GM18498 (cell line): ENCODE results near the gene GALNT17.

Experiments
- ATAC-seq: cut with Tn5 transposase; IDR thresholded peaks from one replicate; pipeline ENCODE4 v1.9.1; 2021; ENCODE audit warnings: mild to moderate bottlenecking, moderate library complexity; ENCODE audit not compliant: unreplicated experiment

GALNT17 gene

DNA sequence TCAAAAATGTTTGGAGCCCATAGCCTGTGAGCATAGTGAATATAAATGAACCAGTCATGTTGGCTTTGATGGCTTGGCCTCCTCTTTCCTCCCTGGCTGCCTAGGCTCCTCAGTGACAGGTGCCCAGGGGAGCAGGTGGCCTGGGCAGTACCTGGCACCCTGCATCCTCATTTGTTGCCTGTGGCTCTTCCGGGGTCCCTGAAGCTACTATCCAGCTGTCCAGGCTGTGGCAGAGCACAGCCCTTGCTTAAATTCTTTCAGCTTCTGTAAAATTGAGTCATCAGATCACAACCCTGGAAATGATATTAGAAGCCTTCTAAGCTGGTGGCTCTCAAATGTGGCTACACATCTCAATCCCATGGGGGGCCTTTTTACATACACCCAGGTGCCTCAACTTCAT, 525.4 kb downstream of the GALNT17 start:
- ATAC-seq: no peak

DNA sequence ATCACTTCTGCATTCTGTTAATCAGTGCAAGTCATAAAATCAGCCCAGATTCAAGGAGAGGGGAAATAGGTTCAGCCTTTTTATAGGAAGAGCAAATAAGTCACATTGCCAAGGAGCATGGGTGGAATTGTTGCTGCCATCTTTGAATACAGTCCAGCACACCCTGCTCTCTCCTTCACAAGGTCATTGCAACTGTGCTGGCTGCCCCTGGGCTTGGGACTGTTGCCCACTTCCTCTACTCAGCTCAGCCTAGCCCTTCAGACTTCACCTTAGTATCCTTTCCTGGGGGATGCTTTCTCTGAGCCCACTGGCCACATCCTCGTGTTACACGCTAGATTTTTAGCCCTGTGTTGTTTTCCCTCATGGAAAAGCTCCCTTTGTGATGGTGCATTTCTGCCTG, 527.7 kb downstream of the GALNT17 start:
- no peak for ATAC-seq

- ATAC-seq: no peak
Observed at GRCh38 chr7:71661671-71662224, 529.8 kb downstream of the GALNT17 start.

DNA sequence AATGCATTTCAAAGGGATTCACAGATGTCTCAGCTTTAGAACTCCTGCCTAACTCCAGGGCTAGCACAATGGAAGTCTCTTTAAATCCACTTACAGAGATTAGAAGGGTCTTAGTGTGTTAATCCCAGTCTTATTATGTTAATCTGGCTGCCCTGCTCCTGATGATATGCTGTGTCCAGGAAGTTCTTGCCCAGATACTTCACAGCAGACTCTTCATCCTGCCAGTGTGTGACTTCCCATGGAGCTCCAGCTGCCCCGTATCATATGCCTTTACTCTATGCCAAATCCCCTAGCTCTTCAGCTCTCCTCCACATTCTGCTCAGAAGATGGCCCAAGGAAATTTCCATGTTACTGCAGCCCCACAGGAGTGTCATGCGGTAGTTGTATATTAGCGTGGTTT, 533.8 kb downstream of the GALNT17 start:
- no peak for ATAC-seq

- no peak for ATAC-seq
Observed at GRCh38 chr7:71668572-71668971, 536.6 kb downstream of the GALNT17 start.

GRCh38 chr7:71679480-71679879, 547.5 kb downstream of the GALNT17 start:
- no peak for ATAC-seq

DNA sequence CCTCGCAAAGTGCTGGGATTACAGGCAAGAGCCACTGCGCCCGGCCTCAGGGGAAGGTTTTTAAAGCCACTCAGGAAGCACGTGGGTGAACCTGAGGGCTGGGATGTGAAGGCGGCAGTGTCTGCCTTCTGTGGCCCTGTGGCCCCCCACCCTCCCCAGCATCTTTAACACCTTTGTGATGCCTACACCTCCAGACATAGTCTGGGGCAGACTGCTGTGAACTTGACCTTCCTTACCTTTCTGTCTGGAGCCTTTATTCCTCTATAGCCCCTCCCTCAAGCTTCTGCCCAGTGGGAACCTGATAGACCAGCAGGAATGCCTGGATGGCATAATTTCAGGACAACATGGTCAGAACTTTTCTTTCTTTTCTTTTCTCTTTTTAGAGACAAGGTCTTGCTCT, 550.2 kb downstream of the GALNT17 start:
- ATAC-seq: no peak

- no peak for ATAC-seq
Observed at GRCh38 chr7:71682841-71683781, 551.2 kb downstream of the GALNT17 start.

GRCh38 chr7:71687286-71687685, 555.3 kb downstream of the GALNT17 start:
- no peak for ATAC-seq

GRCh38 chr7:71687831-71688599, 556.1 kb downstream of the GALNT17 start:
- ATAC-seq: no peak

- ATAC-seq: no peak
Observed at GRCh38 chr7:71691538-71691937, 559.6 kb downstream of the GALNT17 start.

GRCh38 chr7:71694665-71695064, 562.7 kb downstream of the GALNT17 start:
- ATAC-seq: no peak

GRCh38 chr7:71695186-71695585, 563.2 kb downstream of the GALNT17 start:
- no peak for ATAC-seq

DNA sequence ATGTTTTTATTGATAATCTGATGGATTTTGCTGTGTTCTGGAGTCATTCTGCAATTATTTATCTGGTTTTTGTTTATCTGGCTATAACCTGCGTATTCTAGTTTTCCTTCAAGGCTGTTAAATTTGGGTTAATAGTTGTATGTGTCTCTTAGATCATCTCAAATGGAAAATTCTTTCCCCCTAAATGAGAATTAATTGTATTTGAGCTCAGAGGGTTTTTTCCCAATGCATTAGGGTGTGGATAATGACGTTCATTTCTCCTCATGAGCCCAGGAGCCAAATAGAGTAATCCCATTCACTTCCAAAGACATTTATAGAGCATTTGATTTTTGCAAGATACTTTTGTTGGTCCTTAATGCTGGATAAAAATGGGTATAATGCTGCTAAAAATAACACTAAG, 564.6 kb downstream of the GALNT17 start:
- ATAC-seq: no peak

DNA sequence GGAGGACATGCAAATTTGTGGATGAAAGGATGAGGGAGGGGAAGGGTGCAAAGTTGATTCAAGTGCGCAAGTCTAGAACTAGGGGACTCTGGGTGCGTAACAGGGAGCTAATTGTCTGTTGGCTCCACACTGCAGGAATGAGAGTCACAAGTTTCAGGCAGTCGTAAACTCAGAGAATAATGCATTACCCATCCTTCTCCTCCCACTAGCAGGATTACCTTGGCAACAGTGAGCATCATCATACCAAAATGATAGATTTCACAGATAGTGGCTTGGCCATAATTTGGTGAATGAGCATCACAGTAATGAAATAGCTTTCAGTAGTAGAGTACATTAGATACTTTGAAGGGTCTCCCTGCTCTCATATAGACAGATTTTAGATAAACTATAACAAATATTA, 565.5 kb downstream of the GALNT17 start:
- no peak for ATAC-seq

- no peak for ATAC-seq
Observed at GRCh38 chr7:71705217-71705616, 573.3 kb downstream of the GALNT17 start.

DNA sequence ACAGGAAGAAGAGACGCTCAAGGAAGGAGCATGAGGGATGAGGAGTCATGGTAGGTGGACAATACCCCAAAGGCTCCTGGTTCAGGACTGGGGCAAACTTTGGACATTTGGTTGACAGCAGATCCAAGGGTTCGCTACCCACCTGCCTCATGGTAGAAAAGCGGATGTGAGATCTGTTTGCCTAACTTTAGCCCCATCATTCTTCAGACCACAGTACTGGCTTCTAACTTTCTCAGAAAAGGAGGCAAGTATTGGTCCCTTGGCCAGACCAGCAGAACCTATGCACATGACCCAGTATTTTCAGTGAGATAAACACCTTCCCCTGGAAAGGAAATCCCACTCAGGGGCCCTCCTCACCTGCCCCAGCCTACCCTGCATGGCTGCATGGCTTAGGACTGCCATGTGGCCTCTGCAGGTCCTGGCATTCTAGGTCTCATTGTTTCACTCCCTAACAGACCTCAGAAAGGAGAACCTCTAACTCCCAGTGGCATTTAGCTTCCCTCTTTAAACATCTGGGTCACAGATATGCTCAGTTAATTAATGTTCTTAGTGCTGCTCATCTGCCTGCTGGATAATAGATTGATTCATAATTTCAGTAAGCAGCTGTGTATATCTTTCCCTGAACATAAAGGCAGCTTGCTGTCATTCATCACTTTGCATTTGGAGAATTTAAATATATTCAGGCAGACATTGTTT, 574.1 kb downstream of the GALNT17 start:
- no peak for ATAC-seq

- no peak for ATAC-seq
Observed at GRCh38 chr7:71706597-71706975, 574.6 kb downstream of the GALNT17 start.

DNA sequence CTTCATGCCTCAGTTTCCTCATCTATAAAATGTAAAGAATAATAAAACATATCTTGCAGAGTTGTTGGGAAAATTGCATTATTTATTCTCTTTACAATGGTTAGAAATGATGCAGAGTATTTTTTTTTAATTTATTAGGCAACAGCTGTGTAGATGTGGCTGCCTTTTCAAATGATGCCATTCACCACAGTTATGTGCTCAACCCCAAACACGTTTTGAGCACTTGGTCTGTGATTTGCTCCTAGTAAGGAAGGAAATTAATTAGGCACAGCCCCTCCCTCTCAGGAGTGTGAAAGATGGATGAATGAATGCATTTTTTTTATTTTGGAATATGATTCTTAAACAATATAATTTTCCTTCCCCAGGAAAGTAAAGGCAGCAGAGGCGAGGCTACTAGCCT, 575.1 kb downstream of the GALNT17 start:
- ATAC-seq: no peak

DNA sequence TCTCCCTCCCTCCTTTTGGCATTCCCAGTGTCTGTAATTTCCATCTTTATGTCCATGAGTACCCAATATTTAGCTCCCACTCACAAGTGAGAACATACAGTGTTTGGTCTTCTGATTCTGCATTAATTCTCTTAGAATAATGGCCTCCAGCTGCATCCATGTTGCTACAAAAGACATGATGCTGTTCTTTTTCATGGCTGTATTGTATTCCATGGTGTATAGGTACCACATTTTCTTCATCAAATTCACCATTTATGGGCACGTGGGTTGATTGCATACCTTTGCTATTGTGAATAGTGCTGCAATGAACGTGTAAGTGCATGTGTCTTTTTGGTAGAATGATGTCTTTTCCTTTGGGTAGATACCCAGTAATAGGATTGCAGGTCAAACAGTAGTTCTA, 576.8 kb downstream of the GALNT17 start:
- ATAC-seq: no peak

GRCh38 chr7:71710442-71710841, 578.5 kb downstream of the GALNT17 start:
- no peak for ATAC-seq
